Measurements from ENCODE around the gene BABAM2. TPM values are rescaled to one million over a fixed set of nuclear protein-coding genes. Genes with fewer than 3 reads are reported as not detected.
"Not testable (repeated sequence)": the region's sequence is repeated elsewhere in the genome, so short reads cannot be mapped to it uniquely, and the experiment has no call there.

The BABAM2 gene
- total and polyA plus RNA-seq, 3 experiments from 2014 or later = 59.4 to 66.7 (median 65.6) TPM

GRCh38 chr2:27854229-27854862 is 36.2 kb upstream of the BABAM2 start:
- CTCF ChIA-PET = no interaction called here
- Mint-ChIP-seq H3K4me1 (peaks cover 0 to 4% (median 0%) of the 10 kb centered on the region in 3 donors), H3K27ac (no peak overlapping the region), H3K36me3 (peaks cover 0 to 13% (median 6%) of the 10 kb centered on the region in 3 donors), H3K27me3 (no peaks in the 10 kb centered on the region), H3K4me3 (no peak overlapping the region), H3K9me3 (peaks cover 0 to 10% (median 5%) of the 10 kb centered on the region in 5 donors)
- no peak overlapping the region for H3K4me3 ChIP-seq (ENCODE audit: low read length)
- no peak overlapping the region for H3K27ac ChIP-seq (ENCODE audit: low read depth, low read length)
- H3K27me3 ChIP-seq (ENCODE audit: insufficient read depth, low read length, poor library complexity, severe bottlenecking) = no peaks in the 10 kb centered on the region
- POLR2A ChIA-PET = no interaction called here
- peaks cover 10% of the 10 kb centered on the region for H3K9me3 ChIP-seq (ENCODE audit: low read length)
- H3K36me3 ChIP-seq (ENCODE audit: insufficient read depth, low read length) = no peaks in the 10 kb centered on the region
- no peak for DNase-seq
- H3K4me1 ChIP-seq (ENCODE audit: insufficient read depth, low read length) = no peaks in the 10 kb centered on the region

- peaks cover 0 to 4% (median 0%) of the 10 kb centered on the region in 3 donors for H3K4me1 Mint-ChIP-seq
- no peaks in the 10 kb centered on the region for H3K27me3 ChIP-seq (ENCODE audit: insufficient read depth, low read length, poor library complexity, severe bottlenecking)
- no peaks in the 10 kb centered on the region for H3K36me3 ChIP-seq (ENCODE audit: insufficient read depth, low read length)
- H3K9me3 ChIP-seq (ENCODE audit: low read length) = peaks cover 10% of the 10 kb centered on the region
- no peak overlapping the region for H3K27ac ChIP-seq (ENCODE audit: low read depth, low read length)
- H3K4me1 ChIP-seq (ENCODE audit: insufficient read depth, low read length) = no peaks in the 10 kb centered on the region
- H3K4me3 ChIP-seq (ENCODE audit: low read length) = no peak overlapping the region
- DNase-seq = no peak
- H3K36me3 Mint-ChIP-seq = peaks cover 0 to 13% (median 6%) of the 10 kb centered on the region in 3 donors
- H3K27ac Mint-ChIP-seq = no peak overlapping the region
- ChIA-PET POLR2A (interaction anchor here (0.6 kb wide), 1 partner anchor 29 kb away, joined by 5 read pairs; no protein-coding TSS in a partner anchor), CTCF (no interaction called here)
- H3K9me3 Mint-ChIP-seq = peaks cover 0 to 10% (median 5%) of the 10 kb centered on the region in 5 donors
- no peaks in the 10 kb centered on the region for H3K27me3 Mint-ChIP-seq
- H3K4me3 Mint-ChIP-seq = no peak overlapping the region
Measured at GRCh38 chr2:27855476-27855875, 35.1 kb upstream of the BABAM2 start.

DNA sequence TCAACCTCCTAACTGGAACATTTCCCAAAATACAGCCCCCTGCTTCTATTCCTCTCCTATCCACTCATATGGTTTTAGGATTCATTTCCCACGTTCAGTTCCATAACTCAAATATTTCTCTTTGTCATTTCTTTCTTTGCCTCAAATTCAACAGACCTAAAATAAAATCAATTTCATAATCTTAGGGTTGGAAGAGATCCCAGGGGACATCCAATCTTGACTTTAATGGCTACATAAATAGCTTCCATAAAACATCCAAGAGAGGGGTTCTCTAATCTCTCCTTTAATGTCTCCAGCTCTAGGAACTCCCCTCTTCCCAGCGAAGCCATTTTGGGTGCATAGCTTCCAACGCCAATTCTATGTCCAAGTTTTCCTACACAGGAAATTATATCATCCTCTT is 34.1 kb upstream of the BABAM2 start:
- no peaks in the 10 kb centered on the region for H3K4me1 ChIP-seq (ENCODE audit: insufficient read depth, low read length)
- H3K4me3 ChIP-seq (ENCODE audit: low read length) = no peak overlapping the region
- no peaks in the 10 kb centered on the region for H3K36me3 ChIP-seq (ENCODE audit: insufficient read depth, low read length)
- no peaks in the 10 kb centered on the region for H3K27me3 ChIP-seq (ENCODE audit: insufficient read depth, low read length, poor library complexity, severe bottlenecking)
- peaks cover 0 to 13% (median 4%) of the 10 kb centered on the region in 3 donors for H3K36me3 Mint-ChIP-seq
- no peak for DNase-seq
- peaks cover 0 to 1% of the 10 kb centered on the region in 2 donors for H3K27me3 Mint-ChIP-seq
- H3K27ac ChIP-seq (ENCODE audit: low read depth, low read length) = no peak overlapping the region
- CTCF ChIA-PET = no interaction called here
- POLR2A ChIA-PET = no interaction called here
- no peak overlapping the region for H3K4me3 Mint-ChIP-seq
- peaks cover 0 to 10% (median 5%) of the 10 kb centered on the region in 5 donors for H3K9me3 Mint-ChIP-seq
- peak overlapping the region in 1 of 8 donors; percentile 41 for H3K27ac Mint-ChIP-seq
- peaks cover 0 to 4% (median 0%) of the 10 kb centered on the region in 3 donors for H3K4me1 Mint-ChIP-seq
- peaks cover 10% of the 10 kb centered on the region for H3K9me3 ChIP-seq (ENCODE audit: low read length)

DNA sequence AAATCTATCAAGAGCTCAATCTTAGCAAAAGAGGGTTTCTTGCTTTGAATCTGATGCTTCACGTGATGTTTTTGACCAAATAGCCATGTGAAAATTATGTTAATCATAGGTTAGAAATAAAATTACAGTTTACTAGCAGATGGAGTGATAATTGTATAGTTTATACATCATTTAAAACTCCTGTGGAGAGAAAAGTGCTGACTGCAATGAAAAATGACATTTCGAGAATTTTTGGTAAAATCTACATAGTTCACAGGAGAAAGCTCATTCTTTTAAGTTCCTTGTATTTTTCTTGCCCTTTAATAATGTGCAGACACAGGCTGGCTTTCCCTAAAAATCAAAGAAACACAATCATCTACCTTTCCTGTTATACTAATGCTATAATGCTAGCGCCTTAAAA is 33.6 kb upstream of the BABAM2 start:
- H3K27me3 Mint-ChIP-seq = peaks cover 0 to 1% of the 10 kb centered on the region in 2 donors
- ChIA-PET CTCF (no interaction called here), POLR2A (no interaction called here)
- Histone ChIP-seq H3K27me3 (ENCODE audit: insufficient read depth, low read length, poor library complexity, severe bottlenecking) (no peaks in the 10 kb centered on the region), H3K4me1 (ENCODE audit: insufficient read depth, low read length) (no peaks in the 10 kb centered on the region), H3K4me3 (ENCODE audit: low read length) (no peak overlapping the region), H3K27ac (ENCODE audit: low read depth, low read length) (no peak overlapping the region), H3K9me3 (ENCODE audit: low read length) (peaks cover 10% of the 10 kb centered on the region), H3K36me3 (ENCODE audit: insufficient read depth, low read length) (no peaks in the 10 kb centered on the region)
- no peak overlapping the region for H3K27ac Mint-ChIP-seq
- DNase-seq = no peak
- peaks cover 0 to 13% (median 4%) of the 10 kb centered on the region in 3 donors for H3K36me3 Mint-ChIP-seq
- H3K4me3 Mint-ChIP-seq = no peak overlapping the region
- peaks cover 0 to 10% (median 5%) of the 10 kb centered on the region in 5 donors for H3K9me3 Mint-ChIP-seq
- H3K4me1 Mint-ChIP-seq = peaks cover 0 to 4% (median 0%) of the 10 kb centered on the region in 3 donors

- H3K27me3 Mint-ChIP-seq = peaks cover 0 to 1% of the 10 kb centered on the region in 2 donors
- no peak for DNase-seq
- ChIA-PET POLR2A (no interaction called here), CTCF (no interaction called here)
- H3K4me3 Mint-ChIP-seq = no peak overlapping the region
- peaks cover 10% of the 10 kb centered on the region for H3K9me3 ChIP-seq (ENCODE audit: low read length)
- H3K4me1 Mint-ChIP-seq = peaks cover 0 to 4% (median 0%) of the 10 kb centered on the region in 3 donors
- H3K4me3 ChIP-seq (ENCODE audit: low read length) = no peak overlapping the region
- no peak overlapping the region for H3K27ac ChIP-seq (ENCODE audit: low read depth, low read length)
- no peaks in the 10 kb centered on the region for H3K36me3 ChIP-seq (ENCODE audit: insufficient read depth, low read length)
- no peaks in the 10 kb centered on the region for H3K4me1 ChIP-seq (ENCODE audit: insufficient read depth, low read length)
- no peak overlapping the region for H3K27ac Mint-ChIP-seq
- peaks cover 0 to 10% (median 5%) of the 10 kb centered on the region in 5 donors for H3K9me3 Mint-ChIP-seq
- peaks cover 0 to 13% (median 4%) of the 10 kb centered on the region in 3 donors for H3K36me3 Mint-ChIP-seq
- H3K27me3 ChIP-seq (ENCODE audit: insufficient read depth, low read length, poor library complexity, severe bottlenecking) = no peaks in the 10 kb centered on the region
Measured at GRCh38 chr2:27857417-27858172, 32.9 kb upstream of the BABAM2 start.

DNA sequence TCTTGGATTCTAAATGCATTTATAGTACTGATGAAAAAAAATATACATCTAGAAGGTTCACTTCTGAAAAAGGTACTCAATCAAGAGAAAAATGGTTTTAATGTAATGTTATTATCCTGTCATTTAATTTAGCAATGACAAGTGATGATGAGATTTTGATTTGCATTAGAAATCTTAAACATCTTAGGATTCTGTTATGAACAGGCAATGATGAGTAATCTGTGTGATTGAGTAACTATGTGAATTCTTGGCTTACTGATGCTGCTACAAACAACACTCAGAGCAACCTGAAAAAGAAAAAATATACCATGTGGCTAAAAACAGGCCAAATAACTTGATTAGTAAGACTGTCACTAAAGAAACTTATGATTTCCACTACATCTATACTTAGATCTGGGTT is 30.4 kb upstream of the BABAM2 start:
- H3K27me3 Mint-ChIP-seq = peaks cover 0 to 1% of the 10 kb centered on the region in 2 donors
- peaks cover 0 to 13% (median 4%) of the 10 kb centered on the region in 3 donors for H3K36me3 Mint-ChIP-seq
- Histone ChIP-seq H3K27ac (ENCODE audit: low read depth, low read length) (no peak overlapping the region), H3K9me3 (ENCODE audit: low read length) (peaks cover 10% of the 10 kb centered on the region), H3K4me3 (ENCODE audit: low read length) (no peak overlapping the region), H3K4me1 (ENCODE audit: insufficient read depth, low read length) (no peaks in the 10 kb centered on the region), H3K27me3 (ENCODE audit: insufficient read depth, low read length, poor library complexity, severe bottlenecking) (no peaks in the 10 kb centered on the region), H3K36me3 (ENCODE audit: insufficient read depth, low read length) (no peaks in the 10 kb centered on the region)
- POLR2A ChIA-PET = no interaction called here
- H3K9me3 Mint-ChIP-seq = peaks cover 0 to 10% (median 5%) of the 10 kb centered on the region in 5 donors
- H3K4me1 Mint-ChIP-seq = peaks cover 0 to 4% (median 0%) of the 10 kb centered on the region in 3 donors
- no peak for DNase-seq
- CTCF ChIA-PET = no interaction called here
- H3K27ac Mint-ChIP-seq = peak overlapping the region in 3 of 8 donors; percentile 19 to 83 (median 25)
- no peak overlapping the region for H3K4me3 Mint-ChIP-seq

DNA sequence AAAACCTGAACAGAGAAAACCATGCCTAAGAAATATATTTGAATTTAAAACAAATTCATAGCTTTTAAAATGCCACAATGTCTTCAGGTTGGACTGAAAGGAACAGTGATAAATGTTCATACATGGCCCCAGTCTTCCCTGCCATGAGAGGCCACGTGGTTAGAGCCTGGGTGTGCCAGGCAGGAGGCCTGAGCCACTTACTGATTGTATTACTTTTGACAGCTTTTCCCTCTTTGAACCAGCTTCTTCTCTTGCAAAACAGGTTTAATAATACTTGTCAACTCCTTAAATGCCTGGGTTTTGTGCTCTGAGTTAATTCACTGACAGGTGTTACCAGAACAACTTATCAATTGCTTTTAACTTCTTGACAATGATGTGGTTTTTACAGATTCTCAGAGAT is 27.4 kb upstream of the BABAM2 start:
- peaks cover 0 to 2% (median 1%) of the 10 kb centered on the region in 3 donors for H3K36me3 Mint-ChIP-seq
- Histone ChIP-seq H3K36me3 (ENCODE audit: insufficient read depth, low read length) (no peaks in the 10 kb centered on the region), H3K4me1 (ENCODE audit: insufficient read depth, low read length) (no peaks in the 10 kb centered on the region), H3K4me3 (ENCODE audit: low read length) (no peak overlapping the region), H3K27me3 (ENCODE audit: insufficient read depth, low read length, poor library complexity, severe bottlenecking) (no peaks in the 10 kb centered on the region), H3K27ac (ENCODE audit: low read depth, low read length) (no peak overlapping the region), H3K9me3 (ENCODE audit: low read length) (peaks cover under 1% of the 10 kb centered on the region)
- peaks cover 0 to 1% of the 10 kb centered on the region in 2 donors for H3K27me3 Mint-ChIP-seq
- peak overlapping the region in 1 of 8 donors; percentile 24 for H3K27ac Mint-ChIP-seq
- no peak overlapping the region for H3K4me3 Mint-ChIP-seq
- ChIA-PET CTCF (no interaction called here), POLR2A (no interaction called here)
- H3K4me1 Mint-ChIP-seq = no peaks in the 10 kb centered on the region
- no peak for DNase-seq
- H3K9me3 Mint-ChIP-seq = peaks cover 0 to 2% (median 0%) of the 10 kb centered on the region in 5 donors

DNA sequence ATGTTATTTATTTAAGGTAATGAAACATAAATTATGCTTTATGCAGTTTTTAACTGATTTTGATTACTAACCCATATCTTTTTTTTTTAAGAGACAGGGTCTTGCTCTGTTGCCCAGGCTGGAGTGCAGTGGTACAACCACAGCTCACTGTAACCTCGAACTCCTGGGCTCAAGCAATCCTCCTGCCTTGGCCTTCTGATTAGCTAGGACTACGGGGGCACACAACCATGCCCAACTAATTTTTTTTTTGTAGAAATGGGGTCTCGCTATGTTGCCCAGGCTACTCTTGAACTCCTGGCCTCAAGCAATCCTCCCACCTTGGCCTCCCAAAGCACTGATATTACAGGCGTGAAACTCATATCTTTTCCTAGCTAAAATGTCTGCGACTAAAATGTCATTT is 26.6 kb upstream of the BABAM2 start:
- H3K4me1 ChIP-seq (ENCODE audit: insufficient read depth, low read length); H3K36me3 Mint-ChIP-seq; H3K9me3 Mint-ChIP-seq; H3K27ac Mint-ChIP-seq; DNase-seq; H3K4me3 Mint-ChIP-seq; CTCF ChIA-PET; H3K27me3 Mint-ChIP-seq; H3K4me3 ChIP-seq (ENCODE audit: low read length); H3K36me3 ChIP-seq (ENCODE audit: insufficient read depth, low read length); H3K27ac ChIP-seq (ENCODE audit: low read depth, low read length); H3K9me3 ChIP-seq (ENCODE audit: low read length); POLR2A ChIA-PET; H3K4me1 Mint-ChIP-seq; H3K27me3 ChIP-seq (ENCODE audit: insufficient read depth, low read length, poor library complexity, severe bottlenecking): not testable (repeated sequence)

Measured in CD8-positive, alpha-beta memory T cell (primary cell).